GM23338 (cell line): ENCODE data around the gene RIN3. TPM values are rescaled to one million over a fixed set of nuclear protein-coding genes. Genes with fewer than 3 reads are reported as not detected.

ENCODE experiments used
- ATAC-seq: fragments of 200-7000 bp; cut with Tn5 transposase; 3 replicates; pipeline ENCODE4 v1.9.1; 2020
- DNase-seq: peaks from one replicate; pipeline ENCODE4 v3.0.0-alpha.2; 2015; ENCODE audit warnings: low spot score
- H2AFZ ChIP-seq: fragments of 200-600 bp; sonication (generic); 2 replicates; pipeline ENCODE4 v1.8.0; 2016; ENCODE audit warnings: antibody characterized with exemption, mild to moderate bottlenecking, moderate library complexity
- H3F3A ChIP-seq: fragments of 200-600 bp; sonication (generic); replicated peaks from 2 replicates; pipeline ENCODE4 v1.8.0; 2017; ENCODE audit warnings: antibody characterized with exemption, mixed run types, low read depth
- H3K27ac ChIP-seq: fragments of 200-600 bp; sonication (generic); 2 replicates; pipeline ENCODE4 v1.6.1; 2016; ENCODE audit warnings: low read depth
- H3K27me3 ChIP-seq: fragments of 200-600 bp; sonication (generic); 2 replicates; pipeline ENCODE4 v1.8.0; 2016; ENCODE audit warnings: mild to moderate bottlenecking, mixed run types, moderate library complexity; ENCODE audit not compliant: insufficient read depth
- H3K36me3 ChIP-seq: fragments of 200-600 bp; sonication (generic); 2 replicates; pipeline ENCODE4 v1.8.0; 2016; ENCODE audit warnings: mild to moderate bottlenecking; ENCODE audit not compliant: insufficient read depth
- H3K4me1 ChIP-seq: fragments of 200-600 bp; sonication (generic); 2 replicates; pipeline ENCODE4 v1.8.0; 2016; ENCODE audit warnings: mild to moderate bottlenecking, moderate library complexity; ENCODE audit not compliant: insufficient read depth
- H3K4me2 ChIP-seq: fragments of 200-600 bp; sonication (generic); 2 replicates; pipeline ENCODE4 v1.7.1; 2017; ENCODE audit warnings: mixed run types
- H3K4me3 ChIP-seq: fragments of 200-600 bp; sonication (generic); 2 replicates; pipeline ENCODE4 v1.6.1; 2016; ENCODE audit warnings: mixed run types
- H3K79me2 ChIP-seq: fragments of 200-600 bp; sonication (generic); replicated peaks from 2 replicates; pipeline ENCODE4 v1.8.0; 2017; ENCODE audit warnings: mild to moderate bottlenecking; ENCODE audit not compliant: insufficient read depth
- H3K9me2 ChIP-seq: fragments of 200-600 bp; sonication (generic); 2 replicates; pipeline ENCODE4 v1.8.0; 2017; ENCODE audit not compliant: insufficient read depth
- H4K20me1 ChIP-seq: fragments of 200-600 bp; sonication (generic); replicated peaks from 2 replicates; pipeline ENCODE4 v1.8.0; 2017; ENCODE audit warnings: mild to moderate bottlenecking; ENCODE audit not compliant: insufficient read depth
- H3K27ac Mint-ChIP-seq: 2 replicates; pipeline ENCODE4 v1.8.0; 2020; ENCODE audit warnings: inconsistent platforms, mild to moderate bottlenecking, moderate library complexity, mixed read lengths
- H3K27me3 Mint-ChIP-seq: 3 replicates; pipeline ENCODE4 v1.8.0; 2022; ENCODE audit warnings: low read depth, mild to moderate bottlenecking, moderate library complexity, mixed read lengths, inconsistent platforms; ENCODE audit not compliant: insufficient read depth, poor library complexity
- H3K36me3 Mint-ChIP-seq: 3 replicates; pipeline ENCODE4 v1.8.0; 2021; ENCODE audit warnings: low read depth, mild to moderate bottlenecking, inconsistent platforms, moderate library complexity, mixed read lengths
- H3K4me1 Mint-ChIP-seq: 3 replicates; pipeline ENCODE4 v1.8.0; 2020; ENCODE audit warnings: mild to moderate bottlenecking, inconsistent platforms, mixed read lengths
- H3K4me3 Mint-ChIP-seq: 3 replicates; pipeline ENCODE4 v1.8.0; 2021; ENCODE audit warnings: moderate library complexity, mild to moderate bottlenecking, inconsistent platforms, mixed read lengths
- H3K9me3 Mint-ChIP-seq: 3 replicates; pipeline ENCODE4 v1.8.0; 2020; ENCODE audit warnings: moderate library complexity, mild to moderate bottlenecking, inconsistent platforms, mixed read lengths
- CREB1 ChIP-seq: fragments of 250-450 bp; sonication (Bioruptor Pico); IDR thresholded peaks from 2 replicates; pipeline ENCODE4 v1.5.0; 2020; ENCODE audit warnings: low read depth, mild to moderate bottlenecking, moderate library complexity
- ETS1 ChIP-seq: IDR thresholded peaks from 2 replicates; pipeline ENCODE4 v1.6.1; 2016; ENCODE audit warnings: antibody characterized with exemption
- EZH2 ChIP-seq: fragments of 200-600 bp; sonication (generic); IDR thresholded peaks from one replicate; pipeline ENCODE4 v1.8.0; 2017; ENCODE audit warnings: antibody characterized with exemption, mild to moderate bottlenecking, low read depth; ENCODE audit not compliant: unreplicated experiment
- EZH2phosphoT487 ChIP-seq: fragments of 200-600 bp; sonication (generic); IDR thresholded peaks from one replicate; pipeline ENCODE4 v1.8.1; 2018; ENCODE audit warnings: antibody characterized with exemption; ENCODE audit not compliant: unreplicated experiment
- NANOG ChIP-seq: IDR thresholded peaks from 2 replicates; pipeline ENCODE4 v1.6.1; 2016; ENCODE audit warnings: antibody characterized with exemption, borderline replicate concordance
- REST ChIP-seq: IDR thresholded peaks from one replicate; pipeline ENCODE4 v1.6.1; 2018; ENCODE audit warnings: antibody characterized with exemption; ENCODE audit not compliant: unreplicated experiment
- STAT1 ChIP-seq: IDR thresholded peaks from one replicate; pipeline ENCODE4 v1.6.1; 2016; ENCODE audit warnings: antibody characterized with exemption; ENCODE audit not compliant: unreplicated experiment
- ZNF114 ChIP-seq: fragments of 250-450 bp; sonication (Bioruptor Pico); IDR thresholded peaks from 2 replicates; pipeline ENCODE4 v1.5.0; 2020; ENCODE audit warnings: mild to moderate bottlenecking, moderate library complexity
- ZNF331 ChIP-seq: fragments of 250-450 bp; sonication (Bioruptor Pico); IDR thresholded peaks from 2 replicates; pipeline ENCODE4 v1.5.0; 2020; ENCODE audit warnings: low read depth, mild to moderate bottlenecking, moderate library complexity
- polyA plus RNA-seq: library from polyadenylated mRNA; unstranded; fragments of >200 nt; fragmentation: Nextera tagmentation; extraction: Ambion mirVana; gene quantifications from 2 replicates; pipeline ENCODE4 v1.2.1, GENCODE V29; 2016
- total RNA-seq: library from RNA; depleted of rRNA; stranded (reverse); fragments of >200 nt; shearing (Covaris generic); gene quantifications from 2 replicates; pipeline ENCODE4 v1.2.3, GENCODE V29; 2014

RIN3 gene
- total and polyA plus RNA-seq, 2 experiments from 2014 or later: 0.97 to 1.5 TPM

- Mint-ChIP-seq H3K9me3 (peaks cover 3% of the 10 kb centered on the region; the same call in 1 of the 3 replicates), H3K27ac (no peak overlapping the region), H3K36me3 (peaks cover 18% of the 10 kb centered on the region), H3K4me1 (no peaks in the 10 kb centered on the region), H3K4me3 (no peak overlapping the region), H3K27me3 (peaks cover 4% of the 10 kb centered on the region)
- H3F3A ChIP-seq: no peaks in the 10 kb centered on the region
- H3K4me2 ChIP-seq: no peak overlapping the region
- no peak overlapping the region for H3K27ac ChIP-seq
- TF ChIP-seq ZNF114 (CRISPR knock-in tag): no peak
- TF ChIP-seq EZH2: no peak
- no peak for TF ChIP-seq ZNF331
- no peak for TF ChIP-seq EZH2phosphoT487
- no peak for TF ChIP-seq CREB1 (CRISPR knock-in tag)
- TF ChIP-seq STAT1: no peak
- no peak for TF ChIP-seq NANOG
- no peaks in the 10 kb centered on the region for H3K27me3 ChIP-seq
- DNase-seq (no peak), ATAC-seq (no peak)
- H2AFZ ChIP-seq: no peak overlapping the region
- H3K4me3 ChIP-seq: no peak overlapping the region
- peaks cover 2% of the 10 kb centered on the region; the same call in 1 of the 2 replicates for H4K20me1 ChIP-seq
- no peaks in the 10 kb centered on the region for H3K9me2 ChIP-seq
- H3K79me2 ChIP-seq: peaks cover 28% of the 10 kb centered on the region
- no peaks in the 10 kb centered on the region for H3K36me3 ChIP-seq
- H3K4me1 ChIP-seq: no peaks in the 10 kb centered on the region
These were observed 205.8 kb downstream of the RIN3 start for GRCh38 chr14:92719421-92719820.

- Mint-ChIP-seq H3K9me3 (peaks cover 3% of the 10 kb centered on the region; the same call in 1 of the 3 replicates), H3K27me3 (peaks cover 3% of the 10 kb centered on the region), H3K4me3 (no peak overlapping the region), H3K27ac (no peak overlapping the region), H3K4me1 (no peaks in the 10 kb centered on the region), H3K36me3 (peaks cover 18% of the 10 kb centered on the region)
- Histone ChIP-seq H3K36me3 (no peaks in the 10 kb centered on the region), H2AFZ (no peak overlapping the region), H3K9me2 (no peaks in the 10 kb centered on the region), H3K4me3 (no peak overlapping the region), H3K79me2 (peaks cover 28% of the 10 kb centered on the region), H3K4me1 (no peaks in the 10 kb centered on the region), H3K27ac (no peak overlapping the region), H3K27me3 (no peaks in the 10 kb centered on the region), H3K4me2 (no peak overlapping the region), H4K20me1 (no peaks in the 10 kb centered on the region; the same call in 1 of the 2 replicates), H3F3A (no peaks in the 10 kb centered on the region)
- ATAC-seq (no peak), DNase-seq (no peak)
- TF ChIP-seq ETS1 (no peak), REST (no peak), CREB1 (CRISPR knock-in tag) (no peak)
These were observed 206.3 kb downstream of the RIN3 start for GRCh38 chr14:92719890-92720323.
